ENCODE data around the gene UCN2. TPM values are rescaled to one million over a fixed set of nuclear protein-coding genes. Genes with fewer than 3 reads are reported as not detected.

UCN2 gene
- total RNA-seq = 8.4 and 9.9 TPM in 2 replicates

GRCh38 chr3:48563382-48563918 lies at the start of gene UCN2:
Gene UCN2, minus strand, starts transcription at chr3:48563781. Its CDS starts 657 bp downstream, at chr3:48563124.

GRCh38 chr3:48609088-48610005 lies 45.8 kb upstream of the UCN2 start, which contains the start of gene UQCRC1:
Gene UQCRC1, minus strand, starts transcription at chr3:48609646. Its CDS starts 26 bp downstream, at chr3:48609620.

GRCh38 chr3:48595075-48595525 lies 31.5 kb upstream of the UCN2 start, which contains the start of gene COL7A1:
Gene COL7A1, minus strand, starts transcription at chr3:48595329. Its CDS starts 170 bp downstream, at chr3:48595159.

GRCh38 chr3:48556796-48557626 lies 6.6 kb downstream of the UCN2 start, which contains the start of gene PFKFB4:
Gene PFKFB4, minus strand, starts transcription at chr3:48556803. Its CDS starts 26 bp downstream, at chr3:48556777.

Other genes with a start within 250 kb of the UCN2 start
- gene SPINK8, start 230.1 kb downstream of the UCN2 start, total RNA-seq = not detected in 2 replicates
- gene FBXW12, start 191.6 kb downstream of the UCN2 start, total RNA-seq = 0.25 TPM in 1 of 2 replicates, not detected in the other
- gene PLXNB1, start 133.7 kb downstream of the UCN2 start, total RNA-seq = 55.9 and 190 TPM in 2 replicates
- gene CCDC51, start 123.7 kb downstream of the UCN2 start, total RNA-seq = 19.9 and 26.2 TPM in 2 replicates
- 77.1 and 221 TPM in 2 replicates for gene TMA7, start 123.5 kb downstream of the UCN2 start, total RNA-seq
- gene ATRIP, start 117.0 kb downstream of the UCN2 start, total RNA-seq = 5.5 and 11.2 TPM in 2 replicates
- 190 and 243 TPM in 2 replicates for gene SHISA5, start 59.6 kb downstream of the UCN2 start, total RNA-seq
- 7.1 and 7.5 TPM in 2 replicates for gene PFKFB4, start 7.0 kb downstream of the UCN2 start, total RNA-seq
- gene COL7A1, start 31.5 kb upstream of the UCN2 start, total RNA-seq = 122 and 146 TPM in 2 replicates
- 349 and 382 TPM in 2 replicates for gene UQCRC1, start 45.9 kb upstream of the UCN2 start, total RNA-seq
- gene TMEM89, start 58.0 kb upstream of the UCN2 start, total RNA-seq = not detected in 2 replicates
- gene SLC26A6, start 71.7 kb upstream of the UCN2 start, total RNA-seq = 28.2 and 29.3 TPM in 2 replicates
- gene CELSR3, start 99.1 kb upstream of the UCN2 start, total RNA-seq = 1.1 and 3.8 TPM in 2 replicates
- gene NCKIPSD, start 122.1 kb upstream of the UCN2 start, total RNA-seq = 20.5 and 24.4 TPM in 2 replicates
- gene IP6K2, start 153.4 kb upstream of the UCN2 start, total RNA-seq = 60.1 and 76.3 TPM in 2 replicates

Measured in mesangial cell (primary cell).